Aorta (tissue), 5 donors: Measurements from ENCODE around the gene APBB1IP. TPM values are rescaled to one million over a fixed set of nuclear protein-coding genes. Genes with fewer than 3 reads are reported as not detected.

Experiments used
- ATAC-seq: fragments of 200-7000 bp; cut with Tn5 transposase; one replicate; pipeline ENCODE4 v1.9.1; 2022; ENCODE audit warnings: moderate library complexity; ENCODE audit not compliant: low FRiP score
- DNase-seq, 2 donors: peaks; one replicate each; pipeline ENCODE4 v3.0.0-alpha.2; 2020
- H3K27ac ChIP-seq, 2 donors: one replicate each; pipeline ENCODE4 v1.5.1; 2013; ENCODE audit warnings: low read length in 2 of 2, mild to moderate bottlenecking in 2 of 2, moderate library complexity in 2 of 2, control low read depth in 1 of 2, inconsistent platforms in 1 of 2, low read depth in 1 of 2
- H3K27me3 ChIP-seq, 2 donors: one replicate each; pipeline ENCODE4 v1.6.1; 2013; ENCODE audit warnings: control low read depth in 1 of 2, low read length in 1 of 2, mild to moderate bottlenecking in 1 of 2, moderate library complexity in 1 of 2; ENCODE audit not compliant: insufficient read depth in 2 of 2, control insufficient read depth in 1 of 2
- H3K36me3 ChIP-seq, 2 donors: one replicate each; pipeline ENCODE4 v1.6.1; 2013; ENCODE audit warnings: control low read depth in 1 of 2, low read length in 1 of 2, mild to moderate bottlenecking in 1 of 2; ENCODE audit not compliant: insufficient read depth in 2 of 2, control insufficient read depth in 1 of 2
- H3K4me1 ChIP-seq, 2 donors: one replicate each; pipeline ENCODE4 v1.6.1; 2013; ENCODE audit warnings: low read length in 2 of 2, control low read depth in 1 of 2, mild to moderate bottlenecking in 1 of 2, moderate library complexity in 1 of 2; ENCODE audit not compliant: insufficient read depth in 2 of 2, control insufficient read depth in 1 of 2
- H3K4me3 ChIP-seq, 2 donors: one replicate each; pipeline ENCODE4 v1.5.1; 2013; ENCODE audit warnings: low read length in 2 of 2, control low read depth in 1 of 2, mild to moderate bottlenecking in 1 of 2
- H3K9me3 ChIP-seq: one replicate; pipeline ENCODE4 v1.6.1; 2013; ENCODE audit warnings: mild to moderate bottlenecking, low read length; ENCODE audit not compliant: control insufficient read depth
- WGBS, 2 donors: extraction: QIAGEN DNeasy Blood & Tissue Kit; methylation state at CpG; one replicate each; pipeline ENCODE4 v1.1.7; 2013; 5-methylcytosine and 5-hydroxymethylcytosine counted together
- intact Hi-C, 2 donors: fragments of 100-400 bp; cut with DNase I; formaldehyde crosslinking; loops; one replicate each; pipeline versions ENCODE4 v1.14.2 to v1.15.0; 2022
- polyA plus RNA-seq, 2 donors: library from polyadenylated mRNA; stranded (reverse); fragments of 200-250 nt; gene quantifications; one replicate each; pipeline ENCODE4 v1.2.3, GENCODE V29; 2013
- total RNA-seq, 2 donors: library from RNA; stranded (reverse); fragmentation: NEBNext Ultra II Directional; extraction: Animal tissue kit (Norgen Biotek cat#: 25700); gene quantifications; one replicate each; pipeline ENCODE4 v1.2.1, GENCODE V29; 2021
- donor health status: healthy with polysubstance abuse.
- donor health status: Bipolar disorder and iron deficiency.
- donor health status: DM: no; HTN: no; CAD: no.
- donor health status: DM: no; HTN: no; CAD: no.
- donor health status: DM: yes; HTN: yes; CAD: no.

APBB1IP gene
- total and polyA plus RNA-seq, 4 donors, result 0.82 to 18.5 (median 7.7) TPM

DNA sequence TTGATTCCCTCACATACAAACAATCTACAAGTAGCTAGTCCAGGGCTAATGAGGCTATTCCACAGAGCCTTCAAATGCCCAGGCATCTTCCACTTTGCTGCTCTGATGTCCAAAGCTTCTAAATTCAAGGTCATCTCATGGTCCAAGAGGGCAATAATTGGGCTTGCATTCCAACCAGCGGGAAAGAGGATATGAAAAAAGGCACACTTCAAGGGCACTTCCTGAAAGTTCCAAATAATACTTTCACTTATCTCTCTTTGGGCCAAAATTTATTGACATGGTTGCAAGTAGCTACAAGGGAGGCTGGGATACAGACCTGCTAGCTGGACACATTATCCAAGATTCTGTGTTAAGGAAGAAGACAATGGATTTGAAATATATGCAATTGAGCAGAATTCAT lies 25.2 kb upstream of the APBB1IP start:
- no peak for ATAC-seq

DNA sequence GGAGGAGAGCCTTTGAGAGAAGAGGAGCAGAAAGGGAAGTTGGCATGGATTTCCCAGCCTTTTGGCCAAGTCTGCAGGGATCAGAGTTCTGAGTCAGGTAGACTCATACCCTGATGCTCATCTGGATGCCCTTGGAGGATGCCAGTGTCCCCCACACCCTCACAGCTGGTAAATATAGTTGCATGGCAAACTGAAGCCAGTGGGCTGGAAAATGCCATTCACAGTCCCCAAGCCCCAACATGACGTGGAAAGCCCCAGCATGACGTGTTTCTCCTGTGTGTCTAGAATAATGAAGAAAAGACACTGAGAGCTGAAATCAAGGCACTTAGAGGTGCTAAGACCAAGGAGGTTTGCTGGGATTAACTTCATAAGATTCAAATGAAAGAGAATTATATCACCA lies 24.8 kb upstream of the APBB1IP start:
- H3K4me1 ChIP-seq, result no peaks in the 10 kb centered on the region
- no peak for ATAC-seq
- intact Hi-C loops, result no loop called here

More for the DNA sequence above, 25.2 kb upstream of the APBB1IP start:
- WGBS, 2 donors, result 41 to 50% methylated on average over 1 of the region's 1 CpG
- Histone ChIP-seq H3K4me1 (no peaks in the 10 kb centered on the region), H3K27me3 (no peaks in the 10 kb centered on the region), H3K36me3 (no peaks in the 10 kb centered on the region), H3K27ac (no peak overlapping the region), H3K4me3 (no peak overlapping the region), H3K9me3 (no peaks in the 10 kb centered on the region)
- DNase-seq, result no peak
- intact Hi-C loops, result no loop called here

DNA sequence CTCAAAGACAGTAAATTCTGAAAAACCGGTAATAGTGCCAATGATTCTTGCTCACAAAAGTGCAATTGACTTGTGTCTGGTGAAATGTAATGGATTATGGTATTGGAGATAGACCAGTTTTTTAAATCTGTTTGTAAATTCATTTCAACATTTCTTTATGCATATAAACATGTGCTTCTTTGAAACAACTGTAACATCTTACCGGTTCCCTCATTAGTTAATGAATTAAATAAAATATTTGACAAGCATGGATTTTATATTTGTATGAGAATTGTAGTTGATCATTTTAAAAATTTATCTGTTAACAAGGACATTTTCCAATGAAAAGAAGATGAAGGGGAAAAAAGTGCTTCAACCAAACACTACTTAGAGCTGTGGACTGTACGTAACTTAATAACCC lies 21.0 kb upstream of the APBB1IP start:
- Histone ChIP-seq H3K27me3 (no peaks in the 10 kb centered on the region), H3K4me1 (no peaks in the 10 kb centered on the region), H3K4me3 (no peak overlapping the region), H3K9me3 (no peaks in the 10 kb centered on the region), H3K27ac (no peak overlapping the region), H3K36me3 (no peaks in the 10 kb centered on the region)
- intact Hi-C loops, result no loop called here
- ATAC-seq (no peak), DNase-seq (no peak)
- 58 to 67% methylated on average over 3 of the region's 3 CpGs for WGBS, 2 donors

More for the DNA sequence above, 24.8 kb upstream of the APBB1IP start:
- Histone ChIP-seq H3K27me3 (no peaks in the 10 kb centered on the region), H3K36me3 (no peaks in the 10 kb centered on the region), H3K27ac (no peak overlapping the region), H3K4me3 (no peak overlapping the region), H3K9me3 (no peaks in the 10 kb centered on the region)
- DNase-seq, result no peak
- WGBS, 2 donors, result 61 to 62% methylated on average over 2 of the region's 2 CpGs

DNA sequence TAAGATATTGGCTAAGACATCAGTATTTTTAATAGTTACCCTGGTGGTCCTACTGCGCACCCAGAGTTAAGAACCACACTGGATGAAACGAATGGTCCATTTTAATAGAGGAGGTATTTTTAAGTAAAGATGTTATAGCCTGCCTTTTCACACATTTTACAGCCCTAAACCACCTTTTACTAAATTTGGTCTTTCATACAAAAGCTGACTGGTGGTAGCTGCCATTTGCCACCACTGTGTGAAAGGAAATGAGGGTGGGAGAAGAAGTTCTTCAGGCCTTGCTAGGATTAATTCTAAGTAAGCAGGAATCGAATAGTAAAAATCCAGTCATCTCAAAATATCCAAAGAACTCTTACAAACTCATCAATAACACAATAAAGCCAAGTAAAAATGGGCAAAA lies 15.2 kb upstream of the APBB1IP start:
- Histone ChIP-seq H3K27ac (no peak overlapping the region), H3K36me3 (no peaks in the 10 kb centered on the region), H3K9me3 (peaks cover 1% of the 10 kb centered on the region), H3K27me3 (no peaks in the 10 kb centered on the region), H3K4me1 (no peaks in the 10 kb centered on the region), H3K4me3 (no peak overlapping the region)
- DNase-seq (no peak), ATAC-seq (no peak)
- intact Hi-C loops, result no loop called here
- 70 to 79% methylated on average over 3 of the region's 3 CpGs for WGBS, 2 donors

DNA sequence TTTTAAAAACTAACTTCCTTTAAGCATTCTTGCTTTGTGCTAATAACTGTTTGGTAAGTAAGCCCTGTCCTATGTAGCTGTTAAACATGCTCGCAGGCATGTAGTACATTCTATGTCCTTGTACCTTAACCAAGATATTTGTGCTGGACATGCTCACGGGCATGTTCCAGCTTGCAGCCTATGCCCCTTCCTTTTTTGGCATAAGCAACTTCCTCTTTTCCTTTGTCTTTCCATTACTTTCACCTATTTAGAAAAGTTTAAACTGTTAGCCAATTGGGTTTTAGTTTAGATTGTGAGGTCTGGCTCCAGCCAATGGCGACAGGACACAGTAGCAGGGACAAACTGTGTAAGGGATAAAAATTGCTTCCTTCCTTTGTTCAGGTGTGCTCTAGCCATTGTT lies 14.4 kb upstream of the APBB1IP start:
- 84 to 86% methylated on average over 3 of the region's 3 CpGs for WGBS, 2 donors
- Histone ChIP-seq H3K4me3 (no peak overlapping the region), H3K4me1 (no peaks in the 10 kb centered on the region), H3K27ac (no peak overlapping the region), H3K9me3 (peaks cover 1% of the 10 kb centered on the region), H3K27me3 (no peaks in the 10 kb centered on the region), H3K36me3 (no peaks in the 10 kb centered on the region)
- intact Hi-C loops, result no loop called here
- DNase-seq, result no peak
- ATAC-seq, result no peak

DNA sequence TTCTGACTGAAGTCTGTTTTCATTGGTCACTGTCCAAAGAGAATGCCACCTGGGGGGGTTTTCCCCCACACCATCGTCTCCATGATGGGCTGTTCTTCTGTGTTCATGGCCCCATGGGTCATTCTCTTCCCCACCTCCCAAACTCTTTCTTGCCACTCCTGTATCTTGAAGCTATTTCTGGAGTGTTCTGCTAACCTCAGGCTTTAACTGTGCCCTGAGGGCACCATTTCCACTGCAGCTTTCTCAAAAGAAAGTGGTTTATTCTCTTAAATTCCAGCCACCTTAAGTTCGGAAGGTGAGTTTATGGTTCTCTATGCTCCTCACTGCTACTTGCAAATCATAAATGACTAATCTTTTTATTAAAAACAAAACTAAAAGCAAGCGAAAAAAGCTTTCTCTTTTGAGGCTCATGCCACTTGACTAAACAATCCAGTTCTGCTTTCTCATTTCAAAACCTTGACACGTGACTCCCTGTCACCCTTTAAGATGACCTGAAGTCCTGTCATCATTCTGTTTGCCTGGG lies 7.4 kb upstream of the APBB1IP start:
- no peaks in the 10 kb centered on the region for H3K4me1 ChIP-seq
- intact Hi-C loops, result no loop called here
- ATAC-seq (no peak), DNase-seq (no peak)
- no peak overlapping the region for H3K27ac ChIP-seq
- no peaks in the 10 kb centered on the region for H3K9me3 ChIP-seq
- H3K27me3 ChIP-seq, result no peaks in the 10 kb centered on the region
- H3K4me3 ChIP-seq, result no peak overlapping the region
- H3K36me3 ChIP-seq, result no peaks in the 10 kb centered on the region
- 61 to 62% methylated on average over 4 of the region's 4 CpGs for WGBS, 2 donors

DNA sequence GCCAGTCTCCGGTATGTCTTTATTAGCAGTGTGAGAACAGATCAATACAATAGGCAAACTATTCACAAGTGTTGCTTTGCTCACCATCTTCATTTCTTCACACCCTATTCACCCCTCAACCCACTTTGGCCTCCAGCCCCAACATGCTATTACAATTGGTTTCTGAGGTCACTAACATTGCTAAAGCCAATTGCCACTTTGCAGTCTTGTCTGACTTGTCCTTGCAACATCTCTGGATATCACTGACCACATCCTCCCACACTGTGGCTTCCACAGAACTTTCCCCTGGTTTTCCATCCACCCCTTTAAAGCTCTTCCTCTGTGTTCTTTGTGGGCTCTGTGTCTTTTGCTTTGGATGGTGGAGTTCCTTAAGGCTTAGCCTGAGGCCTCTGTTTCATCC lies 5.2 kb upstream of the APBB1IP start:
- Histone ChIP-seq H3K4me3 (no peak overlapping the region), H3K9me3 (no peaks in the 10 kb centered on the region), H3K27ac (no peak overlapping the region), H3K36me3 (no peaks in the 10 kb centered on the region), H3K4me1 (no peaks in the 10 kb centered on the region), H3K27me3 (no peaks in the 10 kb centered on the region)
- WGBS, 2 donors, result 95 to 100% methylated on average over 1 of the region's 1 CpG
- intact Hi-C loops, result no loop called here
- DNase-seq (no peak), ATAC-seq (no peak)

DNA sequence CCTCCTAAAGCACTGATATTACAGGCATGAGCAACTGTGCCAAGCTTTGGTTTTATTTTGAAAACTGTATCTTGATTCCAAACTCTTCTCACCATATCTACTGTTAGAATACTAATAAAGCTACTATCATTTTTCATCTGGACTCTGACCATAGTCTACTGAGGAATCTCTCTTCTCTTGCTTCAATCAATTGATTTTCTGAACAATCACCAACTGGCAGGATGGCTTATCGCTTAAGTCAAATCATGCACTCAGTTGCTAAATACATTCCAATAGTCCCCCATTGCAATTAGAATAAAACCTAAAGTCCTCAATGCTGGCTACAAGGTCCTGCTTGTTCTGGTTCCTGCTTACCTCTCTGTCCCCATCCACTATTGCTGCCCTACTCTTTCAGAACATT lies 2.3 kb upstream of the APBB1IP start:
- Histone ChIP-seq H3K36me3 (no peaks in the 10 kb centered on the region), H3K9me3 (peaks cover 1% of the 10 kb centered on the region), H3K27me3 (no peaks in the 10 kb centered on the region), H3K4me3 (no peak overlapping the region), H3K27ac (no peak overlapping the region), H3K4me1 (no peaks in the 10 kb centered on the region)
- intact Hi-C loops, result no loop called here
- DNase-seq (no peak), ATAC-seq (no peak)
- 93 to 96% methylated on average over 1 of the region's 1 CpG for WGBS, 2 donors

DNA sequence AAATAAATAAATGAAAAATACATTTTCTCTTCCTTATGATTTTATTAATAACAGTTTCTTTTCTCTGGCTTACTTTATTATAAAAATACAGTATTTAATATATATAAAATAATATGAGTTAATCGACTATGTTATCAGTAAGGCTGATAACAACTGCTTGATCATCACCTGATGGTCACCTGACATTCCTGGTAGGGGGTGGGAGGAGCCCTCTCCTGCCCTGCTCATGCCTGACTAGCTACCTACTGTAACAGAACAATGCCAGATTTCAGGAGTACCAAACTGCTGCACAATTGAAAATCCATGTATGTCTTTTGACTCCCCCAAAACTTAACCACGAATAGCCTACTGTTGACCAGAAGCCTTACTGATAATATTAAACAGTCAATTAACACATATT lies 1.3 kb upstream of the APBB1IP start:
- no peaks in the 10 kb centered on the region for H3K4me1 ChIP-seq
- no peak for ATAC-seq
- H3K36me3 ChIP-seq, result no peaks in the 10 kb centered on the region
- no peak for DNase-seq
- 68 to 73% methylated on average over 2 of the region's 2 CpGs for WGBS, 2 donors
- peaks cover 3% of the 10 kb centered on the region for H3K9me3 ChIP-seq
- no peaks in the 10 kb centered on the region for H3K27me3 ChIP-seq
- H3K27ac ChIP-seq, result no peak overlapping the region
- H3K4me3 ChIP-seq, result no peak overlapping the region
- intact Hi-C loops, result no loop called here
